Posterior cingulate gyrus (tissue), 11 donors: ENCODE results near the gene PSMC5.
A peak's percentile ranks its signal among the peaks of the same experiment; 100 is the strongest.
"Not testable (repeated sequence)": the region's sequence is repeated elsewhere in the genome, so short reads cannot be mapped to it uniquely, and the experiment has no call there.

Experiments used
- DNase-seq, 10 donors: peaks; one replicate each; pipeline versions ENCODE4 v3.0.0 to v3.0.0-alpha.2; 2020 to 2021; ENCODE audit warnings: mixed read lengths in 3 of 10
- intact Hi-C: fragments of 100-400 bp; cut with DNase I; formaldehyde crosslinking; loops from one replicate; pipeline ENCODE4 v1.15.1; 2023

PSMC5 gene

DNA sequence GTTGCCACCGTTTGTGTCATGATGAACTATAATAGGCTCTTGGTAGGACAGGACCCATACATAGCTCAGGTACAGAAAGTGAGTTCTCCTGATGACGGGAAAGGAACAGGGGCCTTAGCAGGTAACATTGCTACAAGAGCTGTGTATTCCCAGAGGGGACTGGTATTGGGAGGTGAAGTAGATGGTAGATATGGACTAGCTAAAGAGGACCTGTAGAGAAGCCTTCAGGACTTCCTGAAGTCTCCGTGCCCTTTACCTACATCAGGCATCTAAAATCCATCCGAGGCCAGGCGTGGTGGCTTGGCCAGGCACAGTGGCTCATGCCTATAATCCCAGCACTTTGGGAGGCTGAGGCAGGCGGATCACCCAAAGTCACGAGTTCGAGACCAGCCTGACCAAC, 28.0 kb downstream of the PSMC5 start:
- DNase-seq = no peak
- intact Hi-C loops = no loop called here

- intact Hi-C loops = not testable (repeated sequence)
- DNase-seq = peak in 2 of 10 donors; percentile 52 to 57
Measured at GRCh38 chr17:63856425-63856824, 29.2 kb downstream of the PSMC5 start.

DNA sequence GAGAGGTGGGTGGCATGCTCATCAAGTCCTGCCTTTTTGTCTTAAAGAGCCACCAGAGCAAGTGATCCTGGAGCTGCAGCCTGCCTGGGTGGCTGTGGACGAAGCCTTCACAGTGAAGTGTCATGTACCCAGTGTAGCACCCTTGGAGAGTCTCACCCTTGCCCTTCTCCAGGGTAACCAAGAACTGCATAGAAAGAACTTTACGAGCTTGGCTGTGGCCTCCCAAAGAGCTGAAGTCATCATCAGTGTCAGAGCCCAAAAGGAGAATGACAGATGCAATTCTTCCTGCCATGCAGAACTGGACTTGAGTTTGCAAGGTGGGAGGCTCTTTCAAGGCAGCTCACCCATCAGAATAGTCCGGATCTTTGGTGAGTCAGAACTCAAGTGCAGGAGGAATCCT, 32.0 kb downstream of the PSMC5 start:
- DNase-seq = peak in 1 of 10 donors; percentile 27
- intact Hi-C loops = no loop called here

DNA sequence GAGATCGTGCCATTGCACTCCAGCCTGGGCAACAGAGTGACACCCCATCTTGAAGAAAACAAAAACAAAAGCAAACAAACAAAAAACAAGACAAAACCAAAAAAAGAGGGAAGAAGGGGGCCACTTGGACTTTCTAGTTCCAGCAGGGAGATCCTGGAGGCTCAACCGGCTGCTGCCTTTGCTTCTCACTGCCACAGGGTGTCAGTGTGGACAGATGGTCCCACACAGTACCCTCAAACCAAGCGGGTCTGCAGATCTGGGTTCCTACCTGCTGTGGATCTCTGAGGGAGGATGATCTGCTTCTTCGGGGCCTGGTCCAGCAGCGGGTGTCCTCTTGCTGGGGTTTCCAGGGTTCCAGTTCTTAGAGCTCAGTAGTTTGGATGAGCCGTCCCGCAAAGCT, 39.4 kb downstream of the PSMC5 start:
- DNase-seq = peak in 1 of 10 donors; percentile 63
- intact Hi-C loops = not testable (repeated sequence)

DNA sequence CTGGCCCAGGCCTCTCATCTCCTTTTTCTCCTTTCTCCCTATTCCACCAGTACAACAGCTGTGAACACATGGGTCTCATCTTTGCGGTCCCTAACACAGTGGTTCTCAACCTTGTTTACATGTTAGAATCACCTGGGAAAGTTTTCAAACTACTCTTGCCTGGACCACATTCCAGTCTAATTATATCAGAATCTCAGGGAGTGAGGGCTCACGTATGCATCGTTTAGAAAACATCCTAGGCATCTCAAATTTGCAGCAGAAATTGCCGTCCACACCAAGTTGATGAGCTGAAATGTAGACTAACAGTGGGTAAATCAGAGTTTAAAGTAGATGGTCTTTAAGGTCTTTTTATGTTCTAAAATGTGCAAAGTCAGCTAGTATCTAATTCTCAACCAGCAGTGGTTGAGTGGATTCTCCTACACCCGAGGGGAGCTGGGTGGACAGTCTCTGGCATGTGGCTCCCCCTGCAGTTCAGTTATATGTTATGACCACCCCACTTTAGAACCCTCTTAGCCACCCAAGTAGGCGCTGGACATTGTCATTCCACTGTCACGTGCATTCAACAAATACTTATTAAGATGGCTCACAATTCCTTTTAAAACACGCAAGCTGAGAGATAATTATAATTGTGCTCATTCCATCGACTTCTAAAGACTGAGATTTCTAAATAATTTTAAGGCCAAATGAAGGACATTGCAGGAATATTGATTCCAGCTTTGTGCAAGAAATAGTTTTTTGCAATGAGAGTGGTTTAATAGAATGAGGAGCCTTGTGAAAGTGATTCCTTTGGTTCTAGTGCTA, 42.5 kb downstream of the PSMC5 start:
- DNase-seq, intact Hi-C loops: not testable (repeated sequence)

GRCh38 chr17:63870292-63870665, 43.0 kb downstream of the PSMC5 start:
- intact Hi-C loops, DNase-seq: not testable (repeated sequence)

DNA sequence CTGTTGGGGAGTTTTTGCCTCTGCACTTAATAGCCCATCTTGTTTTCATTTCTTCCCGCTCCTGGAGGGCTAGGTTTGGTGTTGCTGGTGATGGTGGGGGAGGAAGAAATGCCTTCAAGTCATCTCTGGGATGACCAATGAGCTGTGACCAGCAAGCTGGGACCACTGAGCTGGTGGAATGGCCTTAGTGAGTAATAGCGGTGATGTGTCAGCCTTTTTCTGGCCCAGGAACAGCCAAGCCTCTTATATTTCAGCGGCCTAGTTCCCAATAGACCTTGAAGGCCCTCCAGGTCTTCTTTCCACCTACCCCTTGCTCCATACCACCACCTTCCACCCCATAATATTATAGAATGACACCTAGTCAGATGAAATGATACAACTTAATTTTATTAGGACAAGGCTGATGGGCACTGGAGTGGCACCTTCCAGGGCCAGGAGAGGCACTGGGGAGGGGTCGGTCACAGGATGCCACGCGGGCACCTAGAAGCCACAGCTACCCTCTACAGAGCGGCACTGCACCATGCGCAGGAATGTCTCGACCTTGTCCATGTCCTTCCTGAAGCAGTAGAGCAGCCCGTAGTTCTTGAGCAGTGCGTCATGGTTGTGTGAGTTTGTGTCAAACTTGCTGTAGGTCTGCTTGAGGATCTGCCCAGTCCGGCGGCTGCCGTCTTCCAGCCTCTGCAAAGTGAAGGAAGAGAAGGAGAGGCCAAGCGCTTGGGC, 44.6 kb downstream of the PSMC5 start:
- intact Hi-C loops = not testable (repeated sequence)
- peak in 1 of 10 donors; percentile 25 for DNase-seq

DNA sequence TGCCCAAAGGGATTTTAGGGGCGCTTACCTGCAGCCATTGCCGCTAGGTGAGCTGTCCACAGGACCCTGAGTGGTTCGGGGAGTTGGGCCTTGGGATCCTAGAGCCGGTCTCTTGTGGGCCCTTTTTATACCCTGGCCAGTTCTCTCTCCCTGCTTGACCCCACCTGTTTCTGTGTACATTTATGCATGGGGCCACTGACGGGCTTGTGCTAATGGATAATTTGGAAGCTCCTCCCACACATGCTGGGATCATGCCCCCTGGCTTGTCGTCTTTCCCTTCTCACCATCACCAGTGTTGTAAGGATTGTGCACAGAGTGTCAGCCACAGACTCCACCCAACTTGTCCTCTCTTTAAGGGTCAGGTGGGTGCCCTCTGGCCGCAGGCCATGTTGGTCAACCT, 46.3 kb downstream of the PSMC5 start, which contains the start of gene CSH2:
Gene CSH2, minus strand, starts transcription at position 101 of the 400 bp plus-strand sequence. Its CDS starts 63 bp downstream, at position 38.
- peak in 1 of 10 donors; percentile 18 for DNase-seq
- intact Hi-C loops = not testable (repeated sequence)

GRCh38 chr17:63874061-63874626, 46.9 kb downstream of the PSMC5 start:
- DNase-seq = peak in 1 of 10 donors; percentile 10
- intact Hi-C loops = not testable (repeated sequence)

GRCh38 chr17:63874693-63875092, 47.5 kb downstream of the PSMC5 start:
- intact Hi-C loops = not testable (repeated sequence)
- peak in 1 of 10 donors; percentile 14 for DNase-seq

DNA sequence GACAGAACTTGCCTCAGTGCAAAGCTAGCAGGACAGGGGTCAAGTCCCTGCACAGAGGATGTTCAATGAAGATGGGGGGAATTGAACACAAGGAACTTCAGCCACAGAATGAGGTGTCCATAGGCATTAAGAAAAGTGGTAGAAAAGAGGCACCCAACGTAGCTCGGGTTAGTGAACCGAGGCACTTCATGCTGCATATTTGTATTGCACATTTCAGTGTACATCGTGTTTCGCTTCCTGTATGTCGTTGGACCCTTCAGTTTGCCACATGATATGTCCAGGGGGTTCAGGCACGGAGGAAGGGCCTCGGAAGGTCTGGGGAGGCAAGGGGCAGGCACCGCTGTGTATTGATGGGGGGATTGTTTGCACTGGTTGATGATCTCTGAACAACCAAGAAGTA, 51.2 kb downstream of the PSMC5 start:
- intact Hi-C loops = not testable (repeated sequence)
- peak in 1 of 10 donors; percentile 32 for DNase-seq

GRCh38 chr17:63880706-63881105, 53.5 kb downstream of the PSMC5 start:
- intact Hi-C loops = no loop called here
- peak in 1 of 10 donors; percentile 52 for DNase-seq

DNA sequence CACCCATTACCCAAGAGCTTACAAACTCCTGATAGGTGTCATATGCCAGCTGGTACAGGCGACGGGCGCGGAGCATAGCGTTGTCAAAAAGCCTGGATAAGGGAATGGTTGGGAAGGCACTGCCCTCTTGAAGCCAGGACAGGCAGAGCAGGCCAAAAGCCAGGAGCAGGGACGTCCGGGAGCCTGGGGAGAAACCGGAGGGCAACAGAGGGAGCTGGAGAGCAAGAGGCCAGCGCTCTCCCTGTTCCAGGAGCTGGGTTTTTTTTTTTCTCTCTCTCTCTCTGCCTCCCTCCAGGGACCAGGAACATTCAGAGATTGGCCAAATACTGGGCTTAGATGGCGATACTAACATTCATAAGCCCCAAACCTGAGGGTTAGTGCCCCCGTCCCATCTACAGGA, 54.1 kb downstream of the PSMC5 start:
- DNase-seq, intact Hi-C loops: not testable (repeated sequence)
